B cell (primary cell): ENCODE measurements around the gene FIBP. TPM values are rescaled to one million over a fixed set of nuclear protein-coding genes. Genes with fewer than 3 reads are reported as not detected.

Experiments
- ATAC-seq: fragments of 200-7000 bp; cut with Tn5 transposase; one replicate; pipeline ENCODE4 v1.10.0; 2021; ENCODE audit warnings: low read depth, mild to moderate bottlenecking, moderate number of reproducible peaks, moderate library complexity
- CTCF ChIA-PET: fragments of 350-600 bp; sonication (Branson Sonifier 250); formaldehyde crosslinking; loops from one replicate; lab custom pipeline; 2021; ENCODE audit warnings: antibody characterized with exemption, inconsistent platforms; lab: Charles Lee
- POLR2A ChIA-PET: fragments of 350-600 bp; sonication (Branson Sonifier 250); formaldehyde crosslinking; loops from one replicate; lab custom pipeline; 2021; ENCODE audit warnings: antibody characterized with exemption; lab: Charles Lee
- DNase-seq: peaks from one replicate; pipeline ENCODE4 v3.0.0; 2013
- H2AFZ ChIP-seq: 2 replicates; pipeline ENCODE4 v1.6.1; 2012; ENCODE audit warnings: mild to moderate bottlenecking, low read depth, low read length; ENCODE audit not compliant: insufficient read depth, poor library complexity, severe bottlenecking
- H3K27ac ChIP-seq, 2 donors: 1 replicate in 1 of 2; 2 replicates in 1 of 2; pipeline ENCODE4 v1.5.1; 2012 to 2013; ENCODE audit warnings: low read length in 2 of 2, mild to moderate bottlenecking in 2 of 2, moderate library complexity in 1 of 2
- H3K27me3 ChIP-seq, 4 experiments: fragments of 200-600 bp in 1 of 4; sonication (generic) in 1 of 4; replicated peaks in 1 of 4; 1 replicate in 2 of 4; 2 replicates in 2 of 4; pipeline versions ENCODE4 v1.6.1 to v1.7.0; 2013 to 2016; ENCODE audit warnings: low read length in 3 of 4, mild to moderate bottlenecking in 2 of 4, mixed read lengths in 1 of 4, moderate library complexity in 1 of 4; ENCODE audit not compliant: insufficient read depth in 4 of 4, control insufficient read depth in 3 of 4; ENCODE audit errors: control extremely low read depth in 1 of 4
- H3K36me3 ChIP-seq, 2 experiments: replicated peaks in 1 of 2; 1 replicate in 1 of 2; 2 replicates in 1 of 2; pipeline versions ENCODE4 v1.6.1 to v1.7.1; 2013; ENCODE audit warnings: low read length in 1 of 2; ENCODE audit not compliant: insufficient read depth in 2 of 2, control insufficient read depth in 1 of 2; ENCODE audit errors: control extremely low read depth in 1 of 2, extremely low read depth in 1 of 2
- H3K4me1 ChIP-seq, 2 donors: fragments of 200-600 bp in 1 of 2; sonication (generic) in 1 of 2; 1 replicate in 1 of 2; 2 replicates in 1 of 2; pipeline versions ENCODE4 v1.5.1 to v1.6.1; 2013 to 2017; ENCODE audit warnings: low read length in 2 of 2; ENCODE audit not compliant: control insufficient read depth in 2 of 2, insufficient read depth in 2 of 2
- H3K4me2 ChIP-seq: replicated peaks from 2 replicates; pipeline ENCODE3; 2012; ENCODE audit warnings: mild to moderate bottlenecking, low read depth, low read length; ENCODE audit not compliant: poor library complexity, severe bottlenecking
- H3K4me3 ChIP-seq, 5 experiments: fragments of 200-600 bp in 1 of 5; sonication (generic) in 1 of 5; 1 replicate in 3 of 5; 2 replicates in 2 of 5; pipeline versions ENCODE4 v1.5.1 to v1.7.0; 2011 to 2016; ENCODE audit warnings: low read length in 4 of 5, mild to moderate bottlenecking in 4 of 5, low read depth in 2 of 5, control low read depth in 1 of 5, moderate library complexity in 1 of 5; ENCODE audit not compliant: insufficient read depth in 1 of 5; ENCODE audit errors: control extremely low read depth in 1 of 5, extremely low read depth in 1 of 5
- H3K79me2 ChIP-seq: fragments of 200-600 bp; sonication (generic); one replicate; pipeline ENCODE4 v1.6.0; 2016; ENCODE audit warnings: low read length; ENCODE audit not compliant: control insufficient read depth, insufficient read depth
- H3K9ac ChIP-seq: fragments of 200-600 bp; sonication (generic); 2 replicates; pipeline ENCODE4 v1.6.1; 2017; ENCODE audit warnings: mild to moderate bottlenecking, low read length, moderate library complexity
- H3K9me3 ChIP-seq, 3 donors: one replicate each; pipeline versions ENCODE4 v1.6.1 to v1.7.1; 2013; ENCODE audit warnings: low read length in 2 of 3; ENCODE audit not compliant: control insufficient read depth in 2 of 3, insufficient read depth in 1 of 3; ENCODE audit errors: control extremely low read depth in 1 of 3
- H4K20me1 ChIP-seq: 2 replicates; pipeline ENCODE4 v1.6.0; 2012; ENCODE audit warnings: mild to moderate bottlenecking, low read length; ENCODE audit not compliant: insufficient read depth, control insufficient read depth, poor library complexity, severe bottlenecking
- H3K27ac Mint-ChIP-seq: one replicate; pipeline ENCODE4 v1.8.0; 2021; ENCODE audit warnings: mixed read lengths
- H3K27me3 Mint-ChIP-seq: one replicate; pipeline ENCODE4 v1.8.0; 2021; ENCODE audit warnings: mixed read lengths
- H3K4me1 Mint-ChIP-seq: one replicate; pipeline ENCODE4 v1.8.0; 2021; ENCODE audit warnings: mixed read lengths
- H3K4me3 Mint-ChIP-seq: one replicate; pipeline ENCODE4 v1.8.0; 2021; ENCODE audit warnings: mixed read lengths
- H3K9me3 Mint-ChIP-seq: one replicate; pipeline ENCODE4 v1.8.0; 2022; ENCODE audit warnings: mixed read lengths; ENCODE audit not compliant: insufficient read depth
- CTCF ChIP-seq: fragments of 200-600 bp; IDR thresholded peaks from one replicate; pipeline ENCODE4 v1.8.0; 2022; ENCODE audit warnings: antibody characterized with exemption, mild to moderate bottlenecking
- EZH2 ChIP-seq: IDR thresholded peaks from 2 replicates; pipeline ENCODE4 v1.6.1; 2012; ENCODE audit warnings: borderline replicate concordance, low read depth, mild to moderate bottlenecking, moderate library complexity, low read length; ENCODE audit not compliant: insufficient read depth, poor library complexity, severe bottlenecking
- WGBS: methylation state at CpG from one replicate; pipeline ENCODE4 v1.1.5; 2013; ENCODE audit warnings: missing lambda C conversion rate; ENCODE audit not compliant: insufficient coverage; 5-methylcytosine and 5-hydroxymethylcytosine counted together
- intact Hi-C: fragments of 100-400 bp; cut with micrococcal nuclease; formaldehyde crosslinking; loops from one replicate; pipeline ENCODE4 v1.10.0; 2022
- polyA plus RNA-seq: library from polyadenylated mRNA; depleted of rRNA; stranded (reverse); fragments of >200 nt; gene quantifications from 2 replicates; pipeline ENCODE4 v1.2.3, GENCODE V29; 2012
- total RNA-seq, 2 donors: library from RNA; stranded (reverse); fragments of 120-200 nt in 1 of 2; gene quantifications; 1 replicate in 1 of 2; 2 replicates in 1 of 2; pipeline versions ENCODE4 v1.2.3 to v1.2.4, GENCODE V29; 2013 to 2022

The FIBP gene
- total and polyA plus RNA-seq, 2 donors (not counting 1 experiment from before 2014, with no cell fraction given) = 63.4 to 128 TPM

GRCh38 chr11:65931773-65932557, 43.7 kb upstream of the FIBP start:
- Histone ChIP-seq H3K27me3 (no peaks in the 10 kb centered on the region), H3K4me2 (no peak overlapping the region), H2AFZ (no peak overlapping the region), H3K4me3 (no peak overlapping the region), H3K9ac (no peak overlapping the region), H3K79me2 (no peaks in the 10 kb centered on the region), H3K36me3 (no peaks in the 10 kb centered on the region), H3K4me1 (peaks cover 20 to 22% of the 10 kb centered on the region in 2 donors), H3K9me3 (no peaks in the 10 kb centered on the region), H3K27ac (no peak overlapping the region), H4K20me1 (no peaks in the 10 kb centered on the region)
- WGBS = 84% methylated on average over 12 of the region's 13 CpGs
- Mint-ChIP-seq H3K27me3 (no peaks in the 10 kb centered on the region), H3K4me3 (no peak overlapping the region), H3K9me3 (no peaks in the 10 kb centered on the region), H3K27ac (no peak overlapping the region), H3K4me1 (peaks cover 18% of the 10 kb centered on the region)
- ChIA-PET POLR2A (interaction anchor here (0.7 kb wide), 1 partner anchor 42 kb away, joined by 3 read pairs; the partner anchor contains the start of gene CCDC85B), CTCF (interaction anchor here (0.8 to 1.5 kb wide), 4 partner anchors 9 to 48 kb away, joined by 3 to 6 read pairs (median 4); partner anchors contain the start of gene CCDC85B)
- intact Hi-C loops = no loop called here
- TF ChIP-seq EZH2 (no peak), CTCF (no peak)
- no peak for ATAC-seq
- DNase-seq = no peak

GRCh38 chr11:65928667-65929066, 40.4 kb upstream of the FIBP start:
- peaks cover 20 to 22% of the 10 kb centered on the region in 2 donors for H3K4me1 ChIP-seq
- ATAC-seq (no peak), DNase-seq (no peak)
- H3K9ac ChIP-seq = no peak overlapping the region
- H3K27ac ChIP-seq = peak overlapping the region; percentile 40 to 79
- TF ChIP-seq CTCF = no peak
- no peak for TF ChIP-seq EZH2
- H3K4me2 ChIP-seq = peak overlapping the region; percentile 84
- POLR2A ChIA-PET = interaction anchor here (1.2 to 1.8 kb wide), 5 partner anchors 32 to 217 kb away, joined by 3 to 9 read pairs (median 5); partner anchors contain the start of genes CCDC85B, FIBP, KAT5 and SART1
- H3K9me3 Mint-ChIP-seq = no peaks in the 10 kb centered on the region
- intact Hi-C loops = loop anchor here (1.0 to 2.0 kb wide), 3 partner anchors 9 to 38 kb away; partner anchors contain the start of genes C11orf68, CCDC85B, DRAP1 and SART1
- no peaks in the 10 kb centered on the region for H3K27me3 ChIP-seq
- peak overlapping the region; percentile 89 for H2AFZ ChIP-seq
- H3K9me3 ChIP-seq = no peaks in the 10 kb centered on the region
- H3K4me3 Mint-ChIP-seq = peak overlapping the region; percentile 52
- WGBS = 49% methylated on average over 4 of the region's 6 CpGs
- peak overlapping the region in 2 of 5 experiments; percentile 11 to 67 for H3K4me3 ChIP-seq
- CTCF ChIA-PET = interaction anchor here (0.8 to 3.1 kb wide), 6 partner anchors 32 to 93 kb away, joined by 4 to 18 read pairs (median 4); partner anchors contain the start of genes CCDC85B and FIBP
- peak overlapping the region; percentile 98 for H3K27ac Mint-ChIP-seq
- no peaks in the 10 kb centered on the region for H4K20me1 ChIP-seq
- no peaks in the 10 kb centered on the region for H3K27me3 Mint-ChIP-seq
- no peaks in the 10 kb centered on the region for H3K36me3 ChIP-seq
- H3K79me2 ChIP-seq = no peaks in the 10 kb centered on the region
- peaks cover 18% of the 10 kb centered on the region for H3K4me1 Mint-ChIP-seq
